ENCODE data around the gene GLRX.
"Not testable (repeated sequence)": the region's sequence is repeated elsewhere in the genome, so short reads cannot be mapped to it uniquely, and the experiment has no call there.

Gene GLRX

DNA sequence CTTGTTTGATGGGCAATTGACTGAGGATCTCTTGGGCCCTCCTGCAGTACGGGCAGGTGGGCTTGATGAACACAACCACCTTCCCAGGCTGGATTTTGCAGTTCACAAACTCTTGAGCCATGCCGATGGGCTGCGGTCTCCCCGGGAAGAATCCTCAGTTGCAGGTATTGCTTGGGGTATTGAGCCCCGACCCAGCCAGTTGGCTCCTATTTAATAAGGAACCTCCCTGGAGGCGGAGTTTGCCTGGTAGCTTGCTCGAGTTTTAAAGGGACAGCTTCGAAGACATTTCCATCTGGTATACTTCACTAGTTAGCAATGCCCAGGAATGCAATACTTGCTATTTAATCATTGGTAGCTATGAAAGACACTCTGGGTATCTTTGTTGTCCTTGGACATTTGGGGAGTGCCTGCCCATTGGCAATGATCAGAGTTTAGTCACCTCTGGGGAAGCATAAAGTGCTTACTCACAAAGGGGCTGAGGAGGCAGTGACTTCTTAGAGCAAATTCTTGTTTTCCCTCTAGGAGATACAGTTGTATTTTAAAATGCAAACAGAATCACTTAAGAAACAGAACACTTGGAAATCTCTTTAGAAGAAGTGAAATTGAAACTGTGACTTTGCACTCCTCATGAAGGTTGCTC lies at the start of gene GLRX:
TSS of gene GLRX (minus strand) at position 185 of the 640 bp plus-strand sequence. CDS start at position 121, 64 bp downstream.
- Histone ChIP-seq H3K4me1 (ENCODE audit: control insufficient read depth, insufficient read depth, low read length) (peaks cover 12% of the 10 kb centered on the region), H3K4me3 (ENCODE audit: low read length) (peak within 1 kb of the TSS; percentile 96), H3K27me3 (ENCODE audit: control insufficient read depth, insufficient read depth, low read length) (no peaks in the 10 kb centered on the region), H3K27ac (ENCODE audit: low read depth, low read length) (peak within 1 kb of the TSS; percentile 85), H3K36me3 (ENCODE audit: control insufficient read depth, insufficient read depth, low read length) (no peaks in the 10 kb centered on the region), H3K9ac (ENCODE audit: low read length) (peak within 1 kb of the TSS; percentile 64)

GRCh38 chr5:95871146-95871806 lies 48.8 kb upstream of the GLRX start:
- H3K4me1 ChIP-seq (ENCODE audit: control insufficient read depth, insufficient read depth, low read length) = no peaks in the 10 kb centered on the region
- no peak overlapping the region for H3K9ac ChIP-seq (ENCODE audit: low read length)
- H3K36me3 ChIP-seq (ENCODE audit: control insufficient read depth, insufficient read depth, low read length) = no peaks in the 10 kb centered on the region
- no peaks in the 10 kb centered on the region for H3K27me3 ChIP-seq (ENCODE audit: control insufficient read depth, insufficient read depth, low read length)
- H3K27ac ChIP-seq (ENCODE audit: low read depth, low read length) = no peak overlapping the region
- H3K4me3 ChIP-seq (ENCODE audit: low read length) = no peak overlapping the region

GRCh38 chr5:95870105-95870672 lies 47.7 kb upstream of the GLRX start:
- no peaks in the 10 kb centered on the region for H3K4me1 ChIP-seq (ENCODE audit: control insufficient read depth, insufficient read depth, low read length)
- H3K27me3 ChIP-seq (ENCODE audit: control insufficient read depth, insufficient read depth, low read length) = no peaks in the 10 kb centered on the region
- H3K36me3 ChIP-seq (ENCODE audit: control insufficient read depth, insufficient read depth, low read length) = no peaks in the 10 kb centered on the region
- no peak overlapping the region for H3K27ac ChIP-seq (ENCODE audit: low read depth, low read length)
- no peak overlapping the region for H3K9ac ChIP-seq (ENCODE audit: low read length)
- no peak overlapping the region for H3K4me3 ChIP-seq (ENCODE audit: low read length)

DNA sequence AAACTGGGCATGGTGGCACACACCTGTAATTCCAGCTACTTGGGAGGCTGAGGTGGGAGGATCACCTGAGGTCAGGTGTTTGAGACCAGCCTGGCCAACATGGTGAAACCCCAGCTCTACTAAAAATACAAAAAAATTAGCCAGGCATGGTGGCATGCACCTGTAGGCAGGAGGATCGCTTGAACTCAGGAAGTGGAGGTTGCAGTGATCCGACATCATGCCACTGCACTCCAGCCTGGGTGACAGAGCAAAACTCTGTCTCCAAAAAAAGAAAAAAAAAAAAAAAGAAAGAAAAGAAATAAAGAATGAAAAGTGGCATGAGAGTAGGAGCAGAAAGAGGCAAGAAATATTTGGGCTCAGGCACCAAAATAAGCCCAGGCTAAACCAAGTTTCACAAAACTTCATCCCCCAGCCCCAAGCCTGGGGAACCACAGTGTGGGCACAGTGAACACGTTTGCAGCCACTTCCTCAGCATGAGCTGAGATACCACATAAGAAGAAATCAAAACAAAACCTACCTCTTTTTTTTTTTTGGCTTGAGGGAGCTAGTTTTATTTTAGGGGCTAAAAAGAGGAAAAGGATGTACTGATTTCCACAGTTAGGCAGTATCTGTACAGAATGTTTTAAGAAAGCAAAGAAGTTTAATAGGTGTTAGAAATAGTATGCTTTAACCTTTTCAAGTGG lies 46.8 kb upstream of the GLRX start:
- not testable (repeated sequence) for H3K27me3 ChIP-seq (ENCODE audit: control insufficient read depth, insufficient read depth, low read length); H3K4me1 ChIP-seq (ENCODE audit: control insufficient read depth, insufficient read depth, low read length); H3K4me3 ChIP-seq (ENCODE audit: low read length); H3K27ac ChIP-seq (ENCODE audit: low read depth, low read length); H3K36me3 ChIP-seq (ENCODE audit: control insufficient read depth, insufficient read depth, low read length); H3K9ac ChIP-seq (ENCODE audit: low read length)

DNA sequence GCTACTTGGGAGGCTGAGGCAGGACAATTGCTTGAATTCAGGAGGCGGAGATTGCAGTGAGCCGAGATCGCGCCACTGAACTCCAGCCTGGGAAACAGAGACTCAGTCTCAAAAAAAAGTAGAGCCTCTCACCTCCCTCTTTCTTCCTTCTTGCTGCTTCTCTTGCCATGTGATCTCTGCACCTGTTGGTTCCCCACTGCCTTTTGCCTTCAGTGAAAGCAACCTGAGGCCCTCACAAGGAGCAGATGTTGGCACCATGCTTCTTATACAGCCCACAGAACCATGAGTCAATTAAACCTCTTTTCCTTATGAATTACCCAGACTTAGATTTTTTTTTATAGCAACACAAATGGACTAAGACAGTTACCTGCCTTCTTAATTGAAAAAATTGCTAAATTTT lies 45.6 kb upstream of the GLRX start:
- Histone ChIP-seq H3K36me3 (ENCODE audit: control insufficient read depth, insufficient read depth, low read length) (no peaks in the 10 kb centered on the region), H3K4me1 (ENCODE audit: control insufficient read depth, insufficient read depth, low read length) (no peaks in the 10 kb centered on the region)

GRCh38 chr5:95866435-95867040 lies 44.0 kb upstream of the GLRX start:
- Histone ChIP-seq H3K27me3 (ENCODE audit: control insufficient read depth, insufficient read depth, low read length) (no peaks in the 10 kb centered on the region), H3K4me1 (ENCODE audit: control insufficient read depth, insufficient read depth, low read length) (no peaks in the 10 kb centered on the region), H3K9ac (ENCODE audit: low read length) (no peak overlapping the region), H3K27ac (ENCODE audit: low read depth, low read length) (no peak overlapping the region), H3K36me3 (ENCODE audit: control insufficient read depth, insufficient read depth, low read length) (no peaks in the 10 kb centered on the region), H3K4me3 (ENCODE audit: low read length) (no peak overlapping the region)

More for the DNA sequence above, 45.6 kb upstream of the GLRX start:
- Histone ChIP-seq H3K4me3 (ENCODE audit: low read length) (no peak overlapping the region), H3K27ac (ENCODE audit: low read depth, low read length) (no peak overlapping the region), H3K9ac (ENCODE audit: low read length) (no peak overlapping the region), H3K27me3 (ENCODE audit: control insufficient read depth, insufficient read depth, low read length) (no peaks in the 10 kb centered on the region)

DNA sequence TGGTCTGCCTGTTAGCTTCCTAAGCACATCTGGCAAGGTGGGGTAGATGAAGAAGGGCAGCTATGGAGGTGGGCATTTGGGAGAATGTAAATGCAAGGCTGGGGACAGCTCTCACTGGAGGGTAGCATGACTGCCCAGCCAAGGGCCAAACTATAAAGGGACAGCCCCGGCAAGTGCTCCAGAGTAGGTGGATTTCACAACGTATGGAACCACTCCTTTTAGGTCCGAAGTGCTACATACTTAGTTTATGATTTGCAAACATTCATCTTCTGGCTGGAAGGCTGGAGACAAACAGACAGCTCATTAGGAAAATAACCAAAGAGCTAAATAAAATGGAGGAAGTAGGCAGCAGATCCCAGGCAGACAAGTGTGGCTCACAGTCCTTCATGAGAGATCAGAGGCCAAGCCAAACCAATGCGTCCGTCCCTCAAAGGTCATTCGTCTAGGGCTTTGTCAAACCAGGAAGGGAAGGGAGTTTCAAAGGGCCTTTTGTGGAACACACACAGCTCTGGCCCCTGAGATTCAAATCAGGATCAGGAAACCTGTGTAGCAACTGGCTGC lies 42.5 kb upstream of the GLRX start:
- no peaks in the 10 kb centered on the region for H3K4me1 ChIP-seq (ENCODE audit: control insufficient read depth, insufficient read depth, low read length)
- H3K27me3 ChIP-seq (ENCODE audit: control insufficient read depth, insufficient read depth, low read length) = no peaks in the 10 kb centered on the region
- H3K27ac ChIP-seq (ENCODE audit: low read depth, low read length) = no peak overlapping the region
- H3K9ac ChIP-seq (ENCODE audit: low read length) = no peak overlapping the region
- no peak overlapping the region for H3K4me3 ChIP-seq (ENCODE audit: low read length)
- no peaks in the 10 kb centered on the region for H3K36me3 ChIP-seq (ENCODE audit: control insufficient read depth, insufficient read depth, low read length)

GRCh38 chr5:95864456-95864855 lies 41.9 kb upstream of the GLRX start:
- Histone ChIP-seq H3K9ac (ENCODE audit: low read length) (no peak overlapping the region), H3K27ac (ENCODE audit: low read depth, low read length) (no peak overlapping the region), H3K4me1 (ENCODE audit: control insufficient read depth, insufficient read depth, low read length) (no peaks in the 10 kb centered on the region), H3K27me3 (ENCODE audit: control insufficient read depth, insufficient read depth, low read length) (no peaks in the 10 kb centered on the region), H3K4me3 (ENCODE audit: low read length) (no peak overlapping the region), H3K36me3 (ENCODE audit: control insufficient read depth, insufficient read depth, low read length) (no peaks in the 10 kb centered on the region)

- Histone ChIP-seq H3K36me3 (ENCODE audit: control insufficient read depth, insufficient read depth, low read length) (no peaks in the 10 kb centered on the region), H3K27ac (ENCODE audit: low read depth, low read length) (no peak overlapping the region), H3K4me3 (ENCODE audit: low read length) (no peak overlapping the region), H3K9ac (ENCODE audit: low read length) (no peak overlapping the region), H3K27me3 (ENCODE audit: control insufficient read depth, insufficient read depth, low read length) (no peaks in the 10 kb centered on the region), H3K4me1 (ENCODE audit: control insufficient read depth, insufficient read depth, low read length) (no peaks in the 10 kb centered on the region)
Observed at GRCh38 chr5:95863383-95863757, 40.8 kb upstream of the GLRX start.

GRCh38 chr5:95862671-95863382 lies 40.3 kb upstream of the GLRX start:
- peaks cover 2% of the 10 kb centered on the region for H3K4me1 ChIP-seq (ENCODE audit: control insufficient read depth, insufficient read depth, low read length)
- H3K27ac ChIP-seq (ENCODE audit: low read depth, low read length) = no peak overlapping the region
- H3K9ac ChIP-seq (ENCODE audit: low read length) = no peak overlapping the region

DNA sequence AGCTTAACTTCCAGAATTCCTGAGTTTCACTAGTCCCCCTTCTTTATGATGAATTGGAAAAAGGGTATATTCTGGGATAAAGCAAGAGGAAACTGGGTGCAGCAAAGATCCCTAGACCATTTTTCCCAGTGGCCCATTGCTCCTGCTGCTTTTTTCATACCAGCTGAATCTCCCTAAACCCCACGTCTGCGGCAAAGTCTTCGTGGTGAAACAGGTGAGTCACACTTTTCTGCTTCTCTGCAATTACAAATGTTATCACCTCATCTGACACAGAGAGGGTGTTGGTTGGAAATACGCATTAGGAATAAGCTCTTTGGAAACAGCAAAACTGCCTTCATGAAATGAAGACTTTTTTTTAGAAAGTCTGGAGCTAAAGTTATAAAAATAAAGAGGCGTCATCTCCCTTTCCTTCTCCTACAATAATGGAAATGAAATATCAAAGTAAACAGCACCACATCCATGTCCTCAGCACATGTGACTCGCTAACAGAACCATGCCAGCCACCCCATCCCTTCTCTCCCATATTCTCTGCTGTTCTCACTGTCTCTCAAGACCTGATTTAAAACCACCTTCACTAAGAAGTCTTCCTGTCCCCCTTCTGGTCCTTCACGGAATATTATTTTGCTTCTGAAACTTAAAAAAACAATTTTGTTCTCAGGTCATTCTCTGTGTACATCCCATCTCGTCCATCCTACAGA lies 39.5 kb upstream of the GLRX start:
- H3K27ac ChIP-seq (ENCODE audit: low read depth, low read length) = no peak overlapping the region
- no peaks in the 10 kb centered on the region for H3K27me3 ChIP-seq (ENCODE audit: control insufficient read depth, insufficient read depth, low read length)
- H3K4me3 ChIP-seq (ENCODE audit: low read length) = no peak overlapping the region
- H3K9ac ChIP-seq (ENCODE audit: low read length) = no peak overlapping the region
- no peaks in the 10 kb centered on the region for H3K36me3 ChIP-seq (ENCODE audit: control insufficient read depth, insufficient read depth, low read length)
- H3K4me1 ChIP-seq (ENCODE audit: control insufficient read depth, insufficient read depth, low read length) = peaks cover 4% of the 10 kb centered on the region

More at GRCh38 chr5:95862671-95863382, 40.3 kb upstream of the GLRX start:
- Histone ChIP-seq H3K4me3 (ENCODE audit: low read length) (no peak overlapping the region), H3K36me3 (ENCODE audit: control insufficient read depth, insufficient read depth, low read length) (no peaks in the 10 kb centered on the region), H3K27me3 (ENCODE audit: control insufficient read depth, insufficient read depth, low read length) (no peaks in the 10 kb centered on the region)

All from rectal smooth muscle tissue (tissue), 1 donor.